Hematopoietic multipotent progenitor cell treated with erythropoietin and hydrocortisone succinate and interleukin-3 and kit ligand, for 6 days (in vitro differentiated cells): ENCODE data around the gene ENPP4.
"Not testable (repeated sequence)": the region's sequence is repeated elsewhere in the genome, so short reads cannot be mapped to it uniquely, and the experiment has no call there.

Experiments used
- DNase-seq: peaks from one replicate; pipeline ENCODE4 v3.0.0-alpha.2; 2015

The ENPP4 gene

GRCh38 chr6:46129629-46130511 lies at the start of gene ENPP4:
Gene ENPP4, plus strand, starts transcription at chr6:46129989. Its CDS starts 9,595 bp downstream, at chr6:46139584.
- peak; percentile 95 for DNase-seq

GRCh38 chr6:46080111-46080510 lies 49.7 kb upstream of the ENPP4 start:
- DNase-seq, result no peak

GRCh38 chr6:46085688-46086087 lies 44.1 kb upstream of the ENPP4 start:
- DNase-seq, result not testable (repeated sequence)

- peak; percentile 84 for DNase-seq
Observed at GRCh38 chr6:46090115-46091079, 39.4 kb upstream of the ENPP4 start.

GRCh38 chr6:46091080-46091478 lies 38.7 kb upstream of the ENPP4 start:
- DNase-seq, result no peak

GRCh38 chr6:46095251-46095650 lies 34.5 kb upstream of the ENPP4 start:
- DNase-seq, result no peak

- DNase-seq, result no peak
Observed at GRCh38 chr6:46097366-46097765, 32.4 kb upstream of the ENPP4 start.

GRCh38 chr6:46098678-46099077 lies 31.1 kb upstream of the ENPP4 start:
- no peak for DNase-seq

GRCh38 chr6:46099952-46100351 lies 29.8 kb upstream of the ENPP4 start:
- no peak for DNase-seq

- DNase-seq, result no peak
Observed at GRCh38 chr6:46102123-46102522, 27.7 kb upstream of the ENPP4 start.

- peak; percentile 30 for DNase-seq
Observed at GRCh38 chr6:46103441-46104115, 26.2 kb upstream of the ENPP4 start.

- no peak for DNase-seq
Observed at GRCh38 chr6:46104209-46104608, 25.6 kb upstream of the ENPP4 start.

GRCh38 chr6:46105568-46105967 lies 24.2 kb upstream of the ENPP4 start:
- DNase-seq, result no peak

- DNase-seq, result no peak
Observed at GRCh38 chr6:46113370-46113769, 16.4 kb upstream of the ENPP4 start.

GRCh38 chr6:46115634-46116033 lies 14.2 kb upstream of the ENPP4 start:
- no peak for DNase-seq

- no peak for DNase-seq
Observed at GRCh38 chr6:46116289-46116688, 13.5 kb upstream of the ENPP4 start.

GRCh38 chr6:46118157-46118556 lies 11.6 kb upstream of the ENPP4 start:
- DNase-seq, result no peak

- no peak for DNase-seq
Observed at GRCh38 chr6:46118836-46119235, 11.0 kb upstream of the ENPP4 start.

- DNase-seq, result not testable (repeated sequence)
Observed at GRCh38 chr6:46119679-46120078, 10.1 kb upstream of the ENPP4 start.

GRCh38 chr6:46128476-46128875 lies 1.3 kb upstream of the ENPP4 start:
- peak; percentile 21 for DNase-seq

GRCh38 chr6:46129291-46129628 lies 529 bp upstream of the ENPP4 start:
- DNase-seq, result peak; percentile 50

- DNase-seq, result peak; percentile 57
Observed at GRCh38 chr6:46130666-46131065, 877 bp downstream of the ENPP4 start.

- DNase-seq, result not testable (repeated sequence)
Observed at GRCh38 chr6:46131291-46131690, 1.5 kb downstream of the ENPP4 start.
